GM06990 (cell line): Measurements from ENCODE around the gene CFAP299.

Experiments
- DNase-seq: peaks from one replicate; pipeline ENCODE4 v3.0.0-alpha.2; 2011; ENCODE audit not compliant: insufficient read length; ENCODE audit errors: extremely low read depth
- H3K27me3 ChIP-seq: replicated peaks from 2 replicates; pipeline ENCODE4 v1.6.0; 2011; ENCODE audit warnings: low read length; ENCODE audit not compliant: control insufficient read depth, insufficient read depth
- H3K36me3 ChIP-seq: 2 replicates; pipeline ENCODE4 v1.5.1; 2011; ENCODE audit warnings: low read length; ENCODE audit not compliant: control insufficient read depth, insufficient read depth
- H3K4me3 ChIP-seq: replicated peaks from 2 replicates; pipeline ENCODE4 v1.5.1; 2011; ENCODE audit warnings: low read depth, mild to moderate bottlenecking, control low read depth, low read length
- CTCF ChIP-seq: IDR thresholded peaks from 2 replicates; pipeline ENCODE4 v1.5.1; 2011; ENCODE audit warnings: low read length, control low read depth, mild to moderate bottlenecking, inconsistent platforms; ENCODE audit not compliant: insufficient read depth, poor library complexity, severe bottlenecking

The CFAP299 gene

DNA sequence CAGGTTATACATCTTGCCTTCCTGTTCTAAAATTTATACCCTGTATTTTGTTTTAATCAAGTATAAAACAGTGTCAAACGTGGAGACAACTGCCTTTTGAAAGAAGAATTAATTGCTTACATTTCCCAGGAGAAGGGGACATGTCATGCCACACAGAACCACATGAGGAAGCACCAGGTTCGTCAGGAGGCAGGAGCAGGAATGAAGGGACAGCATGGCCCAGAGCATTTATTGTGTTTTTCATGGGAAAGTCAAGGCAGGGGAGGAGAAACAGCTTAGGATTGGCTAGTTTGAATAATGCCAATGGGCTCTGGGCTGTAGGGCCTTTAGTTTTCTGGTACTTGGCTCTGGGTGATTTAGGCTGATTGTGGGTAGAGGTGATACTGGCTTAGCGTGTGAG lies 203.7 kb downstream of the CFAP299 start:
- Histone ChIP-seq H3K27me3 (no peaks in the 10 kb centered on the region), H3K4me3 (no peak overlapping the region)
- no peak for TF ChIP-seq CTCF

GRCh38 chr4:80540349-80540748 lies 204.8 kb downstream of the CFAP299 start:
- no peak for DNase-seq
- TF ChIP-seq CTCF = no peak
- Histone ChIP-seq H3K27me3 (no peaks in the 10 kb centered on the region), H3K36me3 (no peaks in the 10 kb centered on the region), H3K4me3 (no peak overlapping the region)

More for the DNA sequence above, 203.7 kb downstream of the CFAP299 start:
- no peaks in the 10 kb centered on the region for H3K36me3 ChIP-seq
- no peak for DNase-seq

DNA sequence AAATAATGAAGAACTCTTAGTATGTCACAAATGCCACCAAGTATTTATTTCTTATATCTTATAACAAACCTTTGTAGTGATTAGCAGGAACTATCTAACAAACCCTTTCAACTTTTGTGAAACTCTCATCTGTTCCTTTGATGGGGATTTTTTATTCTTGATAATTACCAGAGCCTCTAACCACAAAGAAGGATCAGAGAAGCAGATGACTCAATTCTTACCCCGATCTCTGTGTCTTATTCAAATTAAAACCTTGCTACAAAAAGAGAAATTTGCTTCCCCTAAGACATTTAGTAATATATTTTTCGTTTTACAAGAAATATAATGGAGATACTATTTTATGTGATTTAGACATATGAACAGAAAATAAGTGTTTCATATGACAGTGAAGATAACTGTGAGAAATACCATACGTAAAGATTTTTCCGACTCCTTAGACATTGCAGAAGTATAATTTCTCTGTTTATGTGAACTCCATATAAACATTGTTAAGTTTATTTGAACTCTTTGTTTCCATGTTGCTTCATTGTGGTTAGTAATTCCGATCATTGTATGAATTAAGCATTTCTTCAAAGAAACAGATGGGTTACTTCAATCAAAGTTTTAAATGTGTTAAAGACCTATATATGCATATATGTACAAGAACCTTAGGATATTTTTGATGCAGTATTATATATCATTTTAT lies 205.4 kb downstream of the CFAP299 start:
- no peak overlapping the region for H3K4me3 ChIP-seq
- peak; percentile 68 for DNase-seq

GRCh38 chr4:80542747-80543146 lies 207.2 kb downstream of the CFAP299 start:
- no peak for TF ChIP-seq CTCF
- H3K27me3 ChIP-seq = no peaks in the 10 kb centered on the region
- no peak for DNase-seq
- no peaks in the 10 kb centered on the region for H3K36me3 ChIP-seq
- H3K4me3 ChIP-seq = no peak overlapping the region

More for the DNA sequence above, 205.4 kb downstream of the CFAP299 start:
- no peaks in the 10 kb centered on the region for H3K27me3 ChIP-seq
- H3K36me3 ChIP-seq = no peaks in the 10 kb centered on the region
- TF ChIP-seq CTCF = no peak

DNA sequence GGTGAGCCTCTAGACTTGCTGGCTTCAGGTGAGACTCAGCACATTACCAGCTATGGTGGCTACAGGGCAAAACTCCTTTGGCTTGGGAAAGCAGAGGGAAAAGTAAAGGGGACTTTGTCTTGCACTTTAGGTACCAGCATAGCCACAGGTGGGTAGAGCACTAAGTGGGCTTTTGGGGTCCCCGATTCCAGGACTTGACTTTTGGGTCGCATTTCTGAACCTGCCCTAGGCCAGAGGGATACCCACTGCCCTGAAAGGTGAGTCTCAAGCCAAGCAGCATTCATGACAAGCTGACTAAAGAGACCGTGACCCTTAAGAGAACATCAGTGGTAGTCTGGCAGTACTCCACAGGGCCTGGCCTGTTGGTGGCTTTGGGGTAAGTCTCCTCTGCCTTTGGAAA lies 224.8 kb downstream of the CFAP299 start:
- no peaks in the 10 kb centered on the region for H3K36me3 ChIP-seq
- DNase-seq = no peak
- H3K27me3 ChIP-seq = no peaks in the 10 kb centered on the region
- TF ChIP-seq CTCF = no peak
- no peak overlapping the region for H3K4me3 ChIP-seq
